Measurements from ENCODE around the gene GALNT4.
A peak's percentile ranks its signal among the peaks of the same experiment; 100 is the strongest.

The GALNT4 gene

DNA sequence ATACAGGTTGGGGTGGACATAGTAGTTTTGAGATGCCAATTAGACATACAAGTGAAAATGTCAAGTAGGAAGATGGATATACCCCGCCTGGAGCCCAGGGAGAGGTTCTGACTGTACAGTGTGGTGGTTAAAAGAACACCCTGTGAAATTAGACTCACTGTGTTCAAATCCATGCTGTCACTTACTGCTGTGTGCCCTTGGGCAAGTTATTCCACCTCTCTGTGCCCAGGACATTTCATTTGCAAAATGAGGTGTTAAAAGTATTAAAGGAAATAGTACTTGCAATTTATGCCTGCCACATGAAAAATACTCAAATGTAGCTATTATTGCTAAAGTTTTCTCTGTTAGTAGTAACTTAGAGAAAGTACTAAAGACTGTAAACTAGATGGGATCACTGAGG, 18.5 kb downstream of the GALNT4 start:
- Histone ChIP-seq H3K36me3 (ENCODE audit: insufficient read depth, low read length) (no peaks in the 10 kb centered on the region), H3K27me3 (ENCODE audit: control insufficient read depth, insufficient read depth, low read length) (no peaks in the 10 kb centered on the region), H3K4me1 (ENCODE audit: control insufficient read depth, insufficient read depth, low read length) (no peaks in the 10 kb centered on the region), H3K9me3 (replicated peaks; ENCODE audit: low read length) (no peaks in the 10 kb centered on the region), H3K4me3 (ENCODE audit: low read length) (no peak overlapping the region), H3K4me2 (ENCODE audit: low read length) (no peak overlapping the region), H3K9ac (ENCODE audit: low read depth, low read length) (no peak overlapping the region)

DNA sequence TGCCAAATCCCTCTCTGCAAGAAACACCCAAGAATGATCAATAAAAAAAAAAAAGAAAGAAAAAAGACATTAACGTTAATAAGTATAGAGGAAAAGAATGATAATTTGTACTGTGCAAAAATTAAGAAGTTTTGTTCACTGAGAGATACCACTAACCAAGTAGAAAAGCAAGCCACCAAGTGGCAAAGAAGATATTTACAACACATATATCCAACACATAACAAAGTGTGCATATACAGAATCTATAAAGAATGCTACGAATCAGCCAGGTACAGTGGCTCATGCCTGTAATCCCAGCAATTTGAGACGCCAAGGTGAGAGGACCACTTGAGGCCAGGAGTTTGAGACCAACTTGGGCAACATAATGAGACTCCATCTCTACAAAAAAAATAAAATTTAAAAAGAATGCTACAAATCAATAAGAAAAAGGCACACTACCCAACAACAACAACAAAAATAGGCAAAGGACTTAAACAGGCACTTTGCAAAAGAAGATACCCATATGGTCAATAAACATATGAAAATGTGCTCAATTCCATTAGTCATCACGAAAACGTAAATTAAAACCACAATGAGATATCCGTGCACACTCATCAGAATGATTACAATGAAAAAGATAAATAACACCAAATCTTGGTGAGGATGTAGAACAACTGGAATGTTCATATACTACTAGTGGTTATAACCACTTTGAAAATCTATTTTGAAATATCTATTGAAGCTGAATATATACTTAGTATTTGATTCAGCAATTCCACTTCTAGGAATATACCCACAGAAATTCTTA, 19.8 kb downstream of the GALNT4 start:
- Histone ChIP-seq H3K4me3 (ENCODE audit: low read length) (no peak overlapping the region), H3K4me2 (ENCODE audit: low read length) (no peak overlapping the region), H3K9ac (ENCODE audit: low read depth, low read length) (no peak overlapping the region), H3K27me3 (ENCODE audit: control insufficient read depth, insufficient read depth, low read length) (no peaks in the 10 kb centered on the region), H3K36me3 (ENCODE audit: insufficient read depth, low read length) (no peaks in the 10 kb centered on the region), H3K4me1 (ENCODE audit: control insufficient read depth, insufficient read depth, low read length) (no peaks in the 10 kb centered on the region), H3K9me3 (replicated peaks; ENCODE audit: low read length) (no peaks in the 10 kb centered on the region)

DNA sequence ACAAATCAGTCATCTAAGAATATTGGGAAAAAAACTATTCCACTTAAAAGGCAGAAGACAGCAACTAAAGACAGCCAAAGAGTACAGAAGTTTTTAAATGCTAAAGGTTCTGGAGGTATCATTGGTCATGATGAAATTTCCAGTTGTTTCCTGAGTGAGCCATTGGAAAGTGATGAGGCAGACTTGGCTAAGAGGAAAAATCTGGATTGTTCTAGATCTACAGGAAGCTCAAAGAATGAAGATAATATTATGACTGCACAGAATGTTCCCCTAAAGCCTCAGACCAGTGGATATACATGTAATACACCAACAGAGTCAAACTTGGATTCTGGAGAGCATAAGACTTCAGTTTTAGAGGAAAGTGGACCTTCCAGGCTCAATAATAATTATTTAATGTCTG, 22.8 kb downstream of the GALNT4 start:
- no peaks in the 10 kb centered on the region for H3K36me3 ChIP-seq (ENCODE audit: insufficient read depth, low read length)
- no peak overlapping the region for H3K4me3 ChIP-seq (ENCODE audit: low read length)
- H3K9ac ChIP-seq (ENCODE audit: low read depth, low read length) = no peak overlapping the region
- H3K4me2 ChIP-seq (ENCODE audit: low read length) = no peak overlapping the region
- H3K9me3 ChIP-seq (replicated peaks; ENCODE audit: low read length) = no peaks in the 10 kb centered on the region
- H3K27me3 ChIP-seq (ENCODE audit: control insufficient read depth, insufficient read depth, low read length) = no peaks in the 10 kb centered on the region
- no peaks in the 10 kb centered on the region for H3K4me1 ChIP-seq (ENCODE audit: control insufficient read depth, insufficient read depth, low read length)

DNA sequence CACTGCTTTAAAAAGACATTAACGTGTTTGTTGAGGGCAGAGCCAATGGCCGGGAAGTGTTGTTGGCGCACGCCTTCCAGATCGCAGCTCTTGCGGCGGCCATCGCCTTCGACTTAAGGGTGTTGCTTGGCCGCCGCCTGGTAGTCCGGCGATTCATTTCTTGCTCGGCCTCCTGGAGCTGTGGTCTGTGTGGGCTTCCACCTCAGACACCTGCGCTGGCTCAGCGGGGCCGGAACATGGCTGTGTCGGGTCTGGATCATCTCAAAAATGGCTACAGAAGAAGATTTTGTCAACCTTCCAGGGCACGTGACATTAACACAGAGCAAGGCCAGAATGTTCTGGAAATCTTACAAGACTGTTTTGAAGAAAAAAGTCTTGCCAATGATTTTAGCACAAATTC, 24.7 kb downstream of the GALNT4 start:
- H3K4me2 ChIP-seq (ENCODE audit: low read length) = no peak overlapping the region
- H3K27me3 ChIP-seq (ENCODE audit: control insufficient read depth, insufficient read depth, low read length) = no peaks in the 10 kb centered on the region
- no peak overlapping the region for H3K4me3 ChIP-seq (ENCODE audit: low read length)
- H3K4me1 ChIP-seq (ENCODE audit: control insufficient read depth, insufficient read depth, low read length) = no peaks in the 10 kb centered on the region
- no peaks in the 10 kb centered on the region for H3K36me3 ChIP-seq (ENCODE audit: insufficient read depth, low read length)
- no peaks in the 10 kb centered on the region for H3K9me3 ChIP-seq (replicated peaks; ENCODE audit: low read length)
- H3K9ac ChIP-seq (ENCODE audit: low read depth, low read length) = no peak overlapping the region

DNA sequence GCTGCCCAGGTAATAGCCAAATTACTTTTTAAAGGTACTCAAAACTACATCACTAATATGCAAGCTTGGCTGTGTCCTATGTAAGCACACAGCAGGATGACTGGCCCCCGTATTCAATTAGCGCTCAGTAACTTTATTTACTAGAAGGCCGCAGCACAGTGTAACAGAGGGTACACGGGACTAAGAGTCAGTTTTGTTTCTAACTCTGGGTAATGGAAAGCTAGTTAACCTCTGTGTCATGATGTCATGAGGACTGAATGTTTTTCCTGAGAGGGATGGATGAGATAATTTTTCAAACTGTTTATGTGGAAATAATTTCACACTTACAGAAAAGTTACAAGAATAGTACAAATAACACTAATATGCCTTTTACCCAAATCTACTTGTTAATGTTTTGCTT, 27.1 kb downstream of the GALNT4 start:
- Histone ChIP-seq H3K36me3 (ENCODE audit: insufficient read depth, low read length) (no peaks in the 10 kb centered on the region), H3K4me2 (ENCODE audit: low read length) (no peak overlapping the region), H3K9ac (ENCODE audit: low read depth, low read length) (no peak overlapping the region), H3K4me3 (ENCODE audit: low read length) (no peak overlapping the region), H3K27me3 (ENCODE audit: control insufficient read depth, insufficient read depth, low read length) (no peaks in the 10 kb centered on the region), H3K9me3 (replicated peaks; ENCODE audit: low read length) (no peaks in the 10 kb centered on the region), H3K4me1 (ENCODE audit: control insufficient read depth, insufficient read depth, low read length) (no peaks in the 10 kb centered on the region)

DNA sequence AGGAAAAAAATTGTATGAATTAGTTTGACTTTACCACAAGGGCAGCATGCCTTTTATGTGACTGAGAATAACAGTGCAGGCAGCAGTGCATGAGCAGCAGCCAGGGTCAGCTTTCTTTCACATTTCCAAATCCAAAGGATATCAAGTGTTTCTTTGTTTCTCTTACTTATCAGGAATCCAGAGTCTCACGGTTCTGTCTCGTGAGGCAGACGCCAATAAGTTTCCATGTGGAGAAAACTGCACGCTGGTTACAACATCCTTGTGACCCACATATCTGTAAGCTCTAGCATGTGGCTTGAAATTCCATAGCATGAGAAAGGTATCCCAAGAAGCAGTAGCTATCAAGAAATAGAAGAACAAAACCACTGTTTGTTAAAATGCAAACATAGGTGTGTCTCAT, 27.6 kb downstream of the GALNT4 start:
- Histone ChIP-seq H3K4me3 (ENCODE audit: low read length) (no peak overlapping the region), H3K36me3 (ENCODE audit: insufficient read depth, low read length) (no peaks in the 10 kb centered on the region), H3K9me3 (replicated peaks; ENCODE audit: low read length) (no peaks in the 10 kb centered on the region), H3K4me2 (ENCODE audit: low read length) (no peak overlapping the region), H3K4me1 (ENCODE audit: control insufficient read depth, insufficient read depth, low read length) (no peaks in the 10 kb centered on the region), H3K27me3 (ENCODE audit: control insufficient read depth, insufficient read depth, low read length) (no peaks in the 10 kb centered on the region), H3K9ac (ENCODE audit: low read depth, low read length) (no peak overlapping the region)

DNA sequence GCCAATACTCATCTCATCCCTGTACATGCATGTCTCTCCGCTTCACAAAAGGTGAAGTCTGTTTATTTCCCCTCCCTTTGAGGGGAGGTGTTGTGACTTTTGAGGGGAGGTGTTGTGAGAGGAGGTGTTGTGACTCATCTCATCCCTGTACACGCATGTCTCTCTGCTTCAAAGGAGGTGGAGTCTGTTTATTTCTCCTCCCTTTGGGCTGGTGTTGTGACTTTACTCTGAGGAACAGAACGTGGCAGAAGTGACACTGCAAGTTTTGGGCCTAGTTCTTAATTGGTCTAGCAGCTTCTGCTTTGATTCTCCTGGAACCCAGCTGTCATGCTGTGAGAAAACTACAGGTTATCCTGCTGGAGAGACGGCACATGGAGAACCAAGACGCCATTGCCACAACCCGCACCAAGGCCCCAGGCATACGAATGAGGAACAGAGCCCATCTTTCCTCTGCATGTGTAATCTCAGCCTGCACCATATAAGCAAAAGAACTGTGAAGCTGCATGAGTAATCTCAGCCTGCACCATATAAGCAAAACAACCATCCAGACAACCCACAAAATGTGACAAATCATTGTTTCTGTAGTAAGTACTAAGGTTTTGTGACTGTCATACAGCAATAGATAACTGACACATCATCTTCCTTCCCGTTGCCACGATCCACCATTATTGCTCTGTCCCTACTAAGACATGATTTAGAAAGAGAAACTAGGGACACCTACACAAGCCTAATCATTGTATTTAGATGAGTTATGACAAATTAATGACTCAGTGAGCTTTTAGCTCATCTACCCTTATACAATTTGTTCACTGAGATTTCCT, 30.0 kb downstream of the GALNT4 start:
- Histone ChIP-seq H3K27me3 (ENCODE audit: control insufficient read depth, insufficient read depth, low read length) (no peaks in the 10 kb centered on the region), H3K4me3 (ENCODE audit: low read length) (no peak overlapping the region), H3K9ac (ENCODE audit: low read depth, low read length) (no peak overlapping the region), H3K9me3 (replicated peaks; ENCODE audit: low read length) (no peaks in the 10 kb centered on the region), H3K36me3 (ENCODE audit: insufficient read depth, low read length) (no peaks in the 10 kb centered on the region), H3K4me1 (ENCODE audit: control insufficient read depth, insufficient read depth, low read length) (no peaks in the 10 kb centered on the region), H3K4me2 (ENCODE audit: low read length) (peak overlapping the region; percentile 6)

DNA sequence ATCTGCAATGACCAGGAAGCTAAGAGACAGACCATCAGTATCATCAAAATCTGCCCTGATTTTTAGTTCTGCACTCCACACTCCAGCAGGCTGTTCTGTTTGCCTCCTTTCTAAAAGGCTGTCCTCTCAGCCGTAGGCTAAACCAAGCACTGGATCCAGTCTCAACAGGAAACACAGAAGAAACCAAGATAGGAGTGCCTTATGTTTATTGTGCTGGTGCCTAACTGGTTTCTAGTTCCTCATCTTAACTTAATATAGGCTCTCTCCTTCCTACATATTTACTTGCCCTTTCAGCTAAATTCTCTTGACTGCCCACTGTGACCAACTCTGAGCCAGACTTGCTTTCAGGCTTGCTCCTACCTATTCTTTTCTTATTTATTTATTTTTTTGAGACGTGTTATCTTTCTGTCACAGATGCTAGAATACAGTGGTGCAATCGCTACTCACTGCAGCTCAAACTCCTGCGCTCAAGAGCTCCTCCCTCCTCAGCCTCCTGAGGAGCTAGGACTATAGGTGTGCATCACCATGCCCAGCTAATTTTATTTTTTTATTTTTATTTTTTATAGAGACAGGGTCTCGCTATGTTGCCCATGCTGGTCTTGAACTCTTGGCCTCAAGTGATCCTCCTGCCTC, 30.8 kb downstream of the GALNT4 start:
- H3K27me3 ChIP-seq (ENCODE audit: control insufficient read depth, insufficient read depth, low read length) = no peaks in the 10 kb centered on the region
- H3K4me3 ChIP-seq (ENCODE audit: low read length) = no peak overlapping the region
- H3K9ac ChIP-seq (ENCODE audit: low read depth, low read length) = no peak overlapping the region
- no peaks in the 10 kb centered on the region for H3K4me1 ChIP-seq (ENCODE audit: control insufficient read depth, insufficient read depth, low read length)
- H3K4me2 ChIP-seq (ENCODE audit: low read length) = no peak overlapping the region
- H3K9me3 ChIP-seq (replicated peaks; ENCODE audit: low read length) = no peaks in the 10 kb centered on the region
- H3K36me3 ChIP-seq (ENCODE audit: insufficient read depth, low read length) = no peaks in the 10 kb centered on the region

DNA sequence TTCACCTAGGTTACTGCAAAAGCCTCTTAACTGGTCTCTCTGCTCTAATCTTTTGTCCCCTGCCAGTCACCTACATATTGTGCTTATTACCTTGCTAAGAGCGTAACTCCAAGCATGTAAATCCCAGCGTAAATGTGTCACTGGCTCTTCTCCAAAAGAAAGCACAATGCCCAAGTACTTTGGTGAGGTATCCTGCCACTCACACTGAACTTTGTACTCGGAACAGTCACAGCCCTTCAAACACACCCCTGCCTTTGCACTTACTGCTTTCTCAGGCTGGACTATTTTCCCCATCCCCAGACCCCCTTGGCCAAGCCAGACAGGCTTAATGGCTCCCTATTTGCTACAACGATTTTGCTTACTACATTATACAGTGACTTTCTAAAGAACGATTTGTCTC, 31.7 kb downstream of the GALNT4 start:
- Histone ChIP-seq H3K36me3 (ENCODE audit: insufficient read depth, low read length) (no peaks in the 10 kb centered on the region), H3K9me3 (replicated peaks; ENCODE audit: low read length) (no peaks in the 10 kb centered on the region), H3K4me2 (ENCODE audit: low read length) (no peak overlapping the region), H3K4me3 (ENCODE audit: low read length) (no peak overlapping the region), H3K4me1 (ENCODE audit: control insufficient read depth, insufficient read depth, low read length) (no peaks in the 10 kb centered on the region), H3K9ac (ENCODE audit: low read depth, low read length) (no peak overlapping the region), H3K27me3 (ENCODE audit: control insufficient read depth, insufficient read depth, low read length) (no peaks in the 10 kb centered on the region)

DNA sequence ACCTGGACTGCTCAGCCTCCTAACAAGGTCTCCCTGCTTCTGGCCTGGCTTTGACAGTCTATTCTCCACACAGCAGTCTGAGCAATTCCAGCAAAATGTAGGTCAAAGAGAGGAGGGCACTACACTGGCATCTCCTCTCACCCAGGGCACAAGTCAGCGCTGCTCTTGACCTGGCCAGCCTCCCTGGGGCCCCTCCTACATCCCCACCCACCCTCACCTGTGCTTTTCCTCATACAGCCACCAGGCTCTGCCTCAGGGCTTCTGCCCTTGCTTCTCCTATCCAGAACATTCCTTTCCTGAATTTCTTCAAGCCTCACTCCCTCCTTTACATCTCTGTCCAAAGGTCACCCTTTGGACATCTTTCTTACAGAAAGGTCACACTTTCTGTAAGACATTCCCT, 33.7 kb downstream of the GALNT4 start:
- no peak overlapping the region for H3K9ac ChIP-seq (ENCODE audit: low read depth, low read length)
- H3K4me2 ChIP-seq (ENCODE audit: low read length) = no peak overlapping the region
- H3K4me3 ChIP-seq (ENCODE audit: low read length) = no peak overlapping the region
- H3K27me3 ChIP-seq (ENCODE audit: control insufficient read depth, insufficient read depth, low read length) = no peaks in the 10 kb centered on the region
- no peaks in the 10 kb centered on the region for H3K36me3 ChIP-seq (ENCODE audit: insufficient read depth, low read length)
- H3K4me1 ChIP-seq (ENCODE audit: control insufficient read depth, insufficient read depth, low read length) = no peaks in the 10 kb centered on the region
- H3K9me3 ChIP-seq (replicated peaks; ENCODE audit: low read length) = no peaks in the 10 kb centered on the region

DNA sequence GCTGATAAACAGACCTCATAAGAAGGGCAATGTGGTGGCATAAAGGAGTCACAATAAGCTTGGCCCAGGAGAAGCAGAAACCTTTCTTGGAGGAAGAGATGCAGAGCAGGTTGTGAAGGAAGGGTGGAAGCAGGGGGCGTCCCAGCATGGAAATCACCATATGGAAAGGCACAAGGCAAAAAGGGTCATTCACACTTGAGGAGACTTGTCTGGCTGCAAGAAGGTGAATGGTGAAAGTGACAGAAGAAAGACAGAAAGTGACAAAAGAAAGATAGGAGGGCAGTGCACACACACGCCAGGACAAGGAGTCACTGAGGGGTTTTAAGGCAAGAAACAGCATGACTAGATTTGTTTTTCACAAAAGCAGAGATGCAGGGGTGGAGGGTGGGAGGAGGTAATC, 38.3 kb downstream of the GALNT4 start:
- Histone ChIP-seq H3K4me3 (ENCODE audit: low read length) (no peak overlapping the region), H3K27me3 (ENCODE audit: control insufficient read depth, insufficient read depth, low read length) (no peaks in the 10 kb centered on the region), H3K36me3 (ENCODE audit: insufficient read depth, low read length) (no peaks in the 10 kb centered on the region), H3K4me1 (ENCODE audit: control insufficient read depth, insufficient read depth, low read length) (no peaks in the 10 kb centered on the region), H3K4me2 (ENCODE audit: low read length) (no peak overlapping the region), H3K9ac (ENCODE audit: low read depth, low read length) (no peak overlapping the region), H3K9me3 (replicated peaks; ENCODE audit: low read length) (no peaks in the 10 kb centered on the region)
